ENCODE data around the gene CCDC6. TPM values are rescaled to one million over a fixed set of nuclear protein-coding genes. Genes with fewer than 3 reads are reported as not detected.

The CCDC6 gene
- total and polyA plus RNA-seq, 2 of the 8 experiments (the other 6 are each of a cell fraction or from before 2014, with no cell fraction given), result 42.2 to 74.4 TPM

Other genes starting within 250 kb of the CCDC6 start
- 11.2 and 11.6 TPM in 2 replicates for gene SLC16A9, start 196.7 kb downstream of the CCDC6 start, total RNA-seq (2021; fragmentation: NEBNext Ultra II Directional; extraction: Animal tissue kit (Norgen Biotek cat#: 25700))
- 9.1 and 20.5 TPM in 2 replicates for gene SLC16A9, start 196.7 kb downstream of the CCDC6 start, polyA plus RNA-seq (2011; rRNA removed)
- not detected in 2 replicates for gene MRLN, start 153.1 kb downstream of the CCDC6 start, total RNA-seq (2021; fragmentation: NEBNext Ultra II Directional; extraction: Animal tissue kit (Norgen Biotek cat#: 25700))
- 0.21 TPM in 1 of 2 replicates, not detected in the other for gene MRLN, start 153.1 kb downstream of the CCDC6 start, polyA plus RNA-seq (2011; rRNA removed)

Data from H1 (cell line).